Breast epithelium (tissue), 4 donors: ENCODE measurements around the gene KDM4C. TPM values are rescaled to one million over a fixed set of nuclear protein-coding genes. Genes with fewer than 3 reads are reported as not detected.

ENCODE experiments used
- DNase-seq, 2 donors: peaks; one replicate each; pipeline ENCODE4 v3.0.0-alpha.2; 2019; ENCODE audit warnings: low spot score in 2 of 2
- H3K27ac ChIP-seq, 2 donors: fragments of 200-600 bp; sonication (generic) in 1 of 2; one replicate each; pipeline ENCODE4 v1.5.1; 2016 to 2019; ENCODE audit warnings: mild to moderate bottlenecking in 1 of 2
- H3K27me3 ChIP-seq, 2 donors: fragments of 200-600 bp; sonication (generic) in 1 of 2; one replicate each; pipeline versions ENCODE4 v1.5.1 to v1.6.0; 2017 to 2019; ENCODE audit warnings: control low read depth in 1 of 2, mild to moderate bottlenecking in 1 of 2
- H3K36me3 ChIP-seq: fragments of 200-600 bp; one replicate; pipeline ENCODE4 v1.5.1; 2019
- H3K4me1 ChIP-seq, 2 donors: fragments of 200-600 bp; sonication (generic); one replicate each; pipeline ENCODE4 v1.5.1; 2016 to 2019; ENCODE audit warnings: control low read depth in 1 of 2
- H3K4me3 ChIP-seq, 3 donors: fragments of 200-600 bp; sonication (generic); 1 replicate in 2 of 3; 2 replicates in 1 of 3; pipeline ENCODE4 v1.5.1; 2016 to 2019; ENCODE audit warnings: mild to moderate bottlenecking in 3 of 3, moderate library complexity in 2 of 3
- H3K9me3 ChIP-seq, 2 donors: fragments of 200-600 bp; sonication (generic) in 1 of 2; one replicate each; pipeline ENCODE4 v1.5.1; 2016 to 2019; ENCODE audit warnings: control low read depth in 1 of 2
- CTCF ChIP-seq, 3 donors: fragments of 450-650 bp; IDR thresholded peaks; one replicate each; pipeline ENCODE4 v1.5.1; 2016 to 2017; ENCODE audit warnings: antibody characterized with exemption in 3 of 3, mild to moderate bottlenecking in 3 of 3, moderate library complexity in 3 of 3
- POLR2A ChIP-seq: fragments of 450-650 bp; IDR thresholded peaks from one replicate; pipeline ENCODE4 v1.6.1; 2016; ENCODE audit warnings: antibody characterized with exemption, mild to moderate bottlenecking, moderate library complexity
- POLR2AphosphoS5 ChIP-seq, 3 donors: sonication (generic); formaldehyde crosslinking; IDR thresholded peaks; one replicate each; pipeline ENCODE4 v1.6.1; 2017; ENCODE audit warnings: antibody characterized with exemption in 3 of 3
- intact Hi-C: fragments of 100-400 bp; cut with DNase I; formaldehyde crosslinking; loops from one replicate; pipeline ENCODE4 v1.15.1; 2023; ENCODE audit warnings: low total_unique reads
- total RNA-seq, 3 donors: library from RNA; depleted of rRNA; stranded (reverse); fragments of >200 nt; gene quantifications; one replicate each; pipeline ENCODE4 v1.1.0, GENCODE V29; 2016

The KDM4C gene
- total RNA-seq, 3 donors from 2014 or later, result 37.8 to 80.9 (median 60.0) TPM

GRCh38 chr9:7139886-7140285 is 382.1 kb downstream of the KDM4C start:
- no peak for DNase-seq
- H3K9me3 ChIP-seq, result no peaks in the 10 kb centered on the region
- no peak overlapping the region for H3K4me3 ChIP-seq
- no peaks in the 10 kb centered on the region for H3K27me3 ChIP-seq
- H3K4me1 ChIP-seq, result no peaks in the 10 kb centered on the region
- no peaks in the 10 kb centered on the region for H3K36me3 ChIP-seq
- TF ChIP-seq CTCF (IDR thresholded peaks at IDR 0.05), result no peak
- TF ChIP-seq POLR2AphosphoS5 (IDR thresholded peaks at IDR 0.05), result no peak
- no peak for TF ChIP-seq POLR2A
- no peak overlapping the region for H3K27ac ChIP-seq
- intact Hi-C loops, result no loop called here

GRCh38 chr9:7140401-7140800 is 382.6 kb downstream of the KDM4C start:
- DNase-seq, result no peak
- TF ChIP-seq POLR2A (no peak), POLR2AphosphoS5 (IDR thresholded peaks at IDR 0.05) (no peak), CTCF (IDR thresholded peaks at IDR 0.05) (no peak)
- intact Hi-C loops, result no loop called here
- Histone ChIP-seq H3K27me3 (no peaks in the 10 kb centered on the region), H3K36me3 (no peaks in the 10 kb centered on the region), H3K27ac (no peak overlapping the region), H3K4me1 (no peaks in the 10 kb centered on the region), H3K9me3 (no peaks in the 10 kb centered on the region), H3K4me3 (no peak overlapping the region)

GRCh38 chr9:7143645-7144200 is 385.9 kb downstream of the KDM4C start:
- Histone ChIP-seq H3K36me3 (no peaks in the 10 kb centered on the region), H3K4me1 (no peaks in the 10 kb centered on the region), H3K9me3 (no peaks in the 10 kb centered on the region), H3K4me3 (no peak overlapping the region), H3K27ac (no peak overlapping the region), H3K27me3 (no peaks in the 10 kb centered on the region)
- intact Hi-C loops, result no loop called here
- DNase-seq, result no peak
- TF ChIP-seq POLR2A (no peak), CTCF (IDR thresholded peaks at IDR 0.05) (no peak), POLR2AphosphoS5 (IDR thresholded peaks at IDR 0.05) (no peak)

- TF ChIP-seq POLR2AphosphoS5 (IDR thresholded peaks at IDR 0.05), result no peak
- intact Hi-C loops, result no loop called here
- no peak overlapping the region for H3K4me3 ChIP-seq
- no peaks in the 10 kb centered on the region for H3K9me3 ChIP-seq
- H3K27ac ChIP-seq, result no peak overlapping the region
- H3K27me3 ChIP-seq, result no peaks in the 10 kb centered on the region
- no peaks in the 10 kb centered on the region for H3K4me1 ChIP-seq
- no peak for DNase-seq
- H3K36me3 ChIP-seq, result no peaks in the 10 kb centered on the region
Observed at GRCh38 chr9:7144265-7145046, 386.7 kb downstream of the KDM4C start.

- intact Hi-C loops, result no loop called here
- Histone ChIP-seq H3K4me1 (no peaks in the 10 kb centered on the region), H3K27ac (no peak overlapping the region), H3K27me3 (no peaks in the 10 kb centered on the region), H3K36me3 (no peaks in the 10 kb centered on the region), H3K4me3 (no peak overlapping the region), H3K9me3 (no peaks in the 10 kb centered on the region)
- no peak for TF ChIP-seq POLR2A
- TF ChIP-seq CTCF (IDR thresholded peaks at IDR 0.05), result no peak
- TF ChIP-seq POLR2AphosphoS5 (IDR thresholded peaks at IDR 0.05), result no peak
- DNase-seq, result no peak
Observed at GRCh38 chr9:7145361-7146069, 387.7 kb downstream of the KDM4C start.
